Measurements from ENCODE around the gene FZR1.

Gene FZR1

GRCh38 chr19:3474010-3474409 lies 32.1 kb upstream of the FZR1 start:
- DNase-seq, result no peak

- no peak for DNase-seq
Measured at GRCh38 chr19:3474614-3475013, 31.5 kb upstream of the FZR1 start.

GRCh38 chr19:3475449-3475848 lies 30.7 kb upstream of the FZR1 start:
- DNase-seq, result no peak

GRCh38 chr19:3476830-3477229 lies 29.3 kb upstream of the FZR1 start:
- no peak for DNase-seq

GRCh38 chr19:3477506-3477905 lies 28.6 kb upstream of the FZR1 start:
- no peak for DNase-seq

- no peak for DNase-seq
Measured at GRCh38 chr19:3477951-3478350, 28.2 kb upstream of the FZR1 start.

- no peak for DNase-seq
Measured at GRCh38 chr19:3478409-3479176, 27.5 kb upstream of the FZR1 start.

- no peak for DNase-seq
Measured at GRCh38 chr19:3479177-3479833, 26.8 kb upstream of the FZR1 start.

- no peak for DNase-seq
Measured at GRCh38 chr19:3479834-3480215, 26.3 kb upstream of the FZR1 start.

- DNase-seq, result no peak
Measured at GRCh38 chr19:3480383-3481091, 25.6 kb upstream of the FZR1 start, which contains the start of gene SMIM24. Gene SMIM24, minus strand, starts transcription at chr19:3480525. Its CDS starts 62 bp downstream, at chr19:3480463.

- no peak for DNase-seq
Measured at GRCh38 chr19:3481241-3482090, 24.6 kb upstream of the FZR1 start.

GRCh38 chr19:3482507-3483225 lies 23.4 kb upstream of the FZR1 start:
- no peak for DNase-seq

GRCh38 chr19:3483226-3483628 lies 22.9 kb upstream of the FZR1 start, which contains the start of gene SMIM44:
Gene SMIM44, minus strand, starts transcription at chr19:3483441. Its CDS starts 38 bp downstream, at chr19:3483403.
- DNase-seq, result no peak

GRCh38 chr19:3491396-3492119 lies 14.6 kb upstream of the FZR1 start:
- DNase-seq, result no peak

- DNase-seq, result no peak
Measured at GRCh38 chr19:3492131-3492839, 13.8 kb upstream of the FZR1 start.

GRCh38 chr19:3492919-3493318 lies 13.2 kb upstream of the FZR1 start:
- no peak for DNase-seq

- no peak for DNase-seq
Measured at GRCh38 chr19:3493651-3494050, 12.5 kb upstream of the FZR1 start.

GRCh38 chr19:3494051-3494450 lies 12.1 kb upstream of the FZR1 start:
- DNase-seq, result no peak

- DNase-seq, result no peak
Measured at GRCh38 chr19:3494559-3494958, 11.6 kb upstream of the FZR1 start.

GRCh38 chr19:3496392-3497273 lies 9.5 kb upstream of the FZR1 start:
- DNase-seq, result no peak
